Smooth muscle cell (in vitro differentiated cells): ENCODE results near the gene RAI14. TPM values are rescaled to one million over a fixed set of nuclear protein-coding genes. Genes with fewer than 3 reads are reported as not detected.

Source experiments
- DNase-seq: peaks from one replicate; lab custom pipeline; 2025; ENCODE audit not compliant: unreplicated experiment; lab: John Stamatoyannopoulos, UW
- H2AFZ ChIP-seq: fragments of 200-600 bp; sonication (generic); 2 replicates; pipeline ENCODE4 v1.6.0; 2016; ENCODE audit warnings: antibody characterized with exemption, low read depth, mild to moderate bottlenecking
- H3F3A ChIP-seq: fragments of 200-600 bp; sonication (generic); 2 replicates; pipeline ENCODE4 v1.6.0; 2017; ENCODE audit warnings: antibody characterized with exemption, low read depth
- H3K27ac ChIP-seq: fragments of 200-600 bp; sonication (generic); 2 replicates; pipeline ENCODE4 v1.5.1; 2016; ENCODE audit warnings: low read depth, mild to moderate bottlenecking
- H3K27me3 ChIP-seq: fragments of 200-600 bp; sonication (generic); 2 replicates; pipeline ENCODE4 v1.6.1; 2016; ENCODE audit warnings: low read depth, mild to moderate bottlenecking
- H3K36me3 ChIP-seq: fragments of 200-600 bp; sonication (generic); 2 replicates; pipeline ENCODE4 v1.5.1; 2016; ENCODE audit warnings: low read depth
- H3K4me1 ChIP-seq: fragments of 200-600 bp; sonication (generic); 2 replicates; pipeline ENCODE4 v1.5.1; 2016; ENCODE audit warnings: low read depth
- H3K4me2 ChIP-seq: fragments of 200-600 bp; sonication (generic); 2 replicates; pipeline ENCODE4 v1.6.0; 2016; ENCODE audit warnings: mild to moderate bottlenecking
- H3K4me3 ChIP-seq: fragments of 200-600 bp; sonication (generic); 2 replicates; pipeline ENCODE4 v1.5.1; 2016; ENCODE audit warnings: mild to moderate bottlenecking
- H3K79me2 ChIP-seq: fragments of 200-600 bp; sonication (generic); 2 replicates; pipeline ENCODE4 v1.6.0; 2016; ENCODE audit warnings: low read depth, mild to moderate bottlenecking
- H3K9ac ChIP-seq: fragments of 200-600 bp; sonication (generic); 2 replicates; pipeline ENCODE4 v1.6.0; 2016; ENCODE audit warnings: low read depth
- H3K9me3 ChIP-seq: fragments of 200-600 bp; sonication (generic); replicated peaks from 2 replicates; pipeline ENCODE4 v1.5.1; 2016; ENCODE audit warnings: low read depth
- H4K20me1 ChIP-seq: fragments of 200-600 bp; sonication (generic); 2 replicates; pipeline ENCODE4 v1.6.0; 2016; ENCODE audit warnings: low read depth
- CTCF ChIP-seq: fragments of 200-600 bp; sonication (generic); IDR thresholded peaks from 2 replicates; pipeline ENCODE4 v1.5.1; 2017; ENCODE audit warnings: borderline replicate concordance, mild to moderate bottlenecking, antibody characterized with exemption; ENCODE audit not compliant: insufficient read depth, poor library complexity, severe bottlenecking
- WGBS: methylation state at CpG from one replicate; pipeline ENCODE4 v1.1.7; 2016; ENCODE audit warnings: low lambda C conversion rate; 5-methylcytosine and 5-hydroxymethylcytosine counted together
- polyA plus RNA-seq: library from polyadenylated mRNA; unstranded; fragments of >200 nt; fragmentation: Nextera tagmentation; extraction: Ambion mirVana; gene quantifications from 2 replicates; pipeline ENCODE4 v1.2.1, GENCODE V29; 2016
- total RNA-seq: library from RNA; depleted of rRNA; stranded (reverse); fragments of >200 nt; gene quantifications from 2 replicates; pipeline ENCODE4 v1.2.3, GENCODE V29; 2014

RAI14 gene
- total and polyA plus RNA-seq, 2 experiments from 2014 or later, result 111 to 209 TPM

- WGBS, result 96% methylated on average over 1 of the region's 1 CpG
- Histone ChIP-seq H3K4me3 (no peak overlapping the region), H3K9ac (no peak overlapping the region), H3K27ac (no peak overlapping the region), H2AFZ (no peak overlapping the region), H3K9me3 (no peaks in the 10 kb centered on the region), H3K27me3 (no peaks in the 10 kb centered on the region), H3K79me2 (no peaks in the 10 kb centered on the region), H3F3A (no peaks in the 10 kb centered on the region), H3K4me1 (no peaks in the 10 kb centered on the region), H3K4me2 (no peak overlapping the region), H4K20me1 (no peaks in the 10 kb centered on the region), H3K36me3 (no peaks in the 10 kb centered on the region)
- DNase-seq, result no peak
- TF ChIP-seq CTCF, result no peak
These were observed 212.7 kb downstream of the RAI14 start for GRCh38 chr5:34868791-34869190.

- Histone ChIP-seq H3K4me3 (no peak overlapping the region), H3K36me3 (no peaks in the 10 kb centered on the region), H3K79me2 (no peaks in the 10 kb centered on the region), H3K27ac (no peak overlapping the region), H2AFZ (no peak overlapping the region), H3K9ac (no peak overlapping the region), H3K4me2 (no peak overlapping the region), H3K27me3 (no peaks in the 10 kb centered on the region), H3K9me3 (no peaks in the 10 kb centered on the region), H3F3A (no peaks in the 10 kb centered on the region), H3K4me1 (no peaks in the 10 kb centered on the region), H4K20me1 (no peaks in the 10 kb centered on the region)
- no peak for TF ChIP-seq CTCF
- no peak for DNase-seq
- WGBS, result 94% methylated on average over 1 of the region's 1 CpG
These were observed 213.1 kb downstream of the RAI14 start for GRCh38 chr5:34869256-34869655.

- DNase-seq, result no peak
- no peak for TF ChIP-seq CTCF
- Histone ChIP-seq H3K4me1 (no peaks in the 10 kb centered on the region), H3K9ac (no peak overlapping the region), H2AFZ (no peak overlapping the region), H3K9me3 (no peaks in the 10 kb centered on the region), H3F3A (no peaks in the 10 kb centered on the region), H3K27ac (no peak overlapping the region), H3K79me2 (no peaks in the 10 kb centered on the region), H3K4me3 (no peak overlapping the region), H3K36me3 (no peaks in the 10 kb centered on the region), H3K4me2 (no peak overlapping the region), H4K20me1 (no peaks in the 10 kb centered on the region), H3K27me3 (no peaks in the 10 kb centered on the region)
- 95% methylated on average over 2 of the region's 2 CpGs for WGBS
These were observed 214.3 kb downstream of the RAI14 start for GRCh38 chr5:34870382-34870781.

GRCh38 chr5:34876275-34876674, 220.1 kb downstream of the RAI14 start:
- Histone ChIP-seq H3K9ac (no peak overlapping the region), H3K27me3 (no peaks in the 10 kb centered on the region), H4K20me1 (no peaks in the 10 kb centered on the region), H3K4me2 (no peak overlapping the region), H3K4me1 (no peaks in the 10 kb centered on the region), H3K36me3 (no peaks in the 10 kb centered on the region), H3K4me3 (no peak overlapping the region), H3F3A (no peaks in the 10 kb centered on the region), H3K79me2 (no peaks in the 10 kb centered on the region), H2AFZ (no peak overlapping the region), H3K9me3 (no peaks in the 10 kb centered on the region), H3K27ac (no peak overlapping the region)
- TF ChIP-seq CTCF, result no peak
- DNase-seq, result no peak
